H4 (cell line): Measurements from ENCODE around the gene SLC7A1. TPM values are rescaled to one million over a fixed set of nuclear protein-coding genes. Genes with fewer than 3 reads are reported as not detected.

ENCODE experiments used
- DNase-seq: peaks from one replicate; pipeline ENCODE4 v3.0.0-alpha.2; 2015; ENCODE audit warnings: low spot score
- total RNA-seq: library from RNA; depleted of rRNA; stranded (reverse); fragments of >200 nt; shearing (Covaris generic); gene quantifications from 2 replicates; pipeline ENCODE4 v1.2.3, GENCODE V29; 2014

The SLC7A1 gene
- total RNA-seq, 1 experiment from 2014 or later, result 13.4 TPM

- DNase-seq, result peak; percentile 34
Measured at GRCh38 chr13:29583073-29583785, 12.3 kb downstream of the SLC7A1 start.

- no peak for DNase-seq
Measured at GRCh38 chr13:29582171-29582570, 13.3 kb downstream of the SLC7A1 start.

DNA sequence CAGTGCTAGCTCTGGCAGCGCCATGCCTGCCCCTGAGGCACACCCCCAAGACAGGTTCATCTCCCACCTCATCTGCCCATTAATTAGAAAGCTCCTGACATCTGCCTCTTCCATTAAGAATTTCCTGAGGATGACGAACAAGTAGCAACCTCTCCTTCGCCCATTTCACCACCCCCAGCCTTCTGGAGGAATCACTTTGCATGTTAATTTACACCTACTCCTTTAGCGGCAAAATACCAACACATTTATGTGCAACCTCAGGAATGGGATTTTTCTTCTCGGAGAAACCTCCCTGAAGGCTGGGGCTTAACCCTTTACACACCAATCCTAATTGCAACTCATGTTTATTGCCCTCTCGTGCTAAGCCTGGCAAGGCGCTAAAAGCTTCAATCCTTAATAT lies 13.8 kb downstream of the SLC7A1 start:
- DNase-seq, result no peak

- no peak for DNase-seq
Measured at GRCh38 chr13:29579094-29579493, 16.4 kb downstream of the SLC7A1 start.

DNA sequence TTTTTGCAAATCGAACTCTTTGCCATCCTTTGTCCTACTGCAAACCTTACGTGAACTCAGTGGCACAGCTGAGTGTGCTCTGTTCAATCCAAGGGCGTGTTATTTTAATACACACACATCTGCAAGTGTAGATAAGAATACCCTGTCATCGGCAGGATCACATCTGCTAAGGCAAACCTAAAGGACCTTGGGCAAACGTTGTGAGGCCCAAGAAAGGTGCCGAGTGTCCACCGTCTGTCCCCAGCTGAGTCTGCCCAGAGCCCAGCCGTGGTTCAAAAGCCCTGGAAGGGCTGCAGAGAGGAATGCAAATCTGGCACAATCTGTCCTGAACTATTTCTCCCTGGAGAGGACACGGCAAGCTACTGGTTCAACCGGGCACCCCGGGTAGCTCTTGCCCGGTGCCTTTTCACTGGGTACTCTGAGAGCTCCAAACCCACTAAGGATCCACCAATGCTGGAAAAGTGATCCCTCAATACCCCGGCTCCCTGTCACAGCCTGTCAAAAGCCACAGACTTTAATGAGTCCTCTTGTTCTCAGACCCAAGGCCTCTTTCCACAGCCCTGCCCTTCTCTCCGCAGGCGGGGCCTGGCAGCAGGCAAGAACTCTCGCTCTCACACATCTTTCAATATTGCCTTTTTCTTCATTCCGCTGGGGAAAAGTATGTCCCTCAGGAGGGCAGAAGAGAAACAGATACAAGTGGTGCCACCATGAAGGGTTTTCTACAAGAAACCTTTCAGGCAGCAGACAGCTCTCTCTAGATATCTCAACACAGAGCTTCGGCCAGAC lies 17.0 kb downstream of the SLC7A1 start:
- no peak for DNase-seq

- DNase-seq, result no peak
Measured at GRCh38 chr13:29577136-29578051, 18.1 kb downstream of the SLC7A1 start.

- no peak for DNase-seq
Measured at GRCh38 chr13:29576581-29576980, 18.9 kb downstream of the SLC7A1 start.

GRCh38 chr13:29575098-29575497 lies 20.4 kb downstream of the SLC7A1 start:
- no peak for DNase-seq

GRCh38 chr13:29573190-29573589 lies 22.3 kb downstream of the SLC7A1 start:
- DNase-seq, result no peak

GRCh38 chr13:29572575-29572974 lies 22.9 kb downstream of the SLC7A1 start:
- no peak for DNase-seq

GRCh38 chr13:29571876-29572570 lies 23.5 kb downstream of the SLC7A1 start:
- no peak for DNase-seq

DNA sequence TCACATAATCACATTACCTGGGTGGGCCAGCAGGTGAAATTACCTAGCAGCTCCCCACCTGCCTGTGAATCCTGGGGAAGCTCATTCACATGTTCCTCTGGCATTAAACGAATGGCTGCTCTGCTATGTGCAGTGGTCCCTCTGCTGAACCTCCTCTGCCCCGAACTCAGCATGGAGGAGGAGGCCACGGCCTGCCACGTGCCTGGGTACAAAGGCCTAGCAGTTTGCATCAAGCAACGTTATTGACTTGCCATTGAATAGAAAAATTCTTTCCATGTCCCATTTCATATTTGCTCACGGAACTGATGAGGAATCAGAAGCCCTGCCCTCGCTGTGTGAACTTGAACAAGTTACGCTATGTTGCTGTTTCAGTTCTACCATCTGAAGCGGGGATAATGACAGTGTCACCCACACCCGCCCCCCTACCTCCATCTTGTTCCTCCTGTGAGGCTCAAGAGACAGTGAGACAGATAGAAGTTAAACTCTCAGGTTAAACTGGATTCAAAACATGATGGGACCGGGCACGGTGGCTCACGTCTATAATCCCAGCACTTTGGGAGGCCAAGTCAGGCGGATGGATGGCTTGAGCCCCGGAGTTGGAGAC lies 25.3 kb downstream of the SLC7A1 start:
- DNase-seq, result no peak

GRCh38 chr13:29569253-29570050 lies 26.0 kb downstream of the SLC7A1 start:
- no peak for DNase-seq

DNA sequence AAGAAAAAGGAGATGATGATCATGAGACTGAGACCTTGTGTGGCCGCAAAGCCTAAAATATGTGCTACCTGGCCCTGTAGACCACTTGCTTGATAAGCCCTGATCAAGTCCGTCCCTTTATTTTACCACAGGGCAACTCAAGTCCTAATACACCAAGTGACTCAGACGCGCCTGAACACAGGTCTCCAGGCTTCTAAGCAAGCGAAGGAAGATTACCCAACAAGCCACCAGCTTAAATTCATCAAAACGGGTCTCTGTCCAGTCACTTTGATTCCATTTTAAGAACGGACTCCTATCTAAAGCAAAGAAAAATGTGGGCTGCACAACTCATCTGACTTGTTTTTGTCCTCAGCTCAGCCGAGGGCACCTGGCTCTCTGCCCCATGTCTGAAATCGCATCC lies 26.8 kb downstream of the SLC7A1 start:
- no peak for DNase-seq

DNA sequence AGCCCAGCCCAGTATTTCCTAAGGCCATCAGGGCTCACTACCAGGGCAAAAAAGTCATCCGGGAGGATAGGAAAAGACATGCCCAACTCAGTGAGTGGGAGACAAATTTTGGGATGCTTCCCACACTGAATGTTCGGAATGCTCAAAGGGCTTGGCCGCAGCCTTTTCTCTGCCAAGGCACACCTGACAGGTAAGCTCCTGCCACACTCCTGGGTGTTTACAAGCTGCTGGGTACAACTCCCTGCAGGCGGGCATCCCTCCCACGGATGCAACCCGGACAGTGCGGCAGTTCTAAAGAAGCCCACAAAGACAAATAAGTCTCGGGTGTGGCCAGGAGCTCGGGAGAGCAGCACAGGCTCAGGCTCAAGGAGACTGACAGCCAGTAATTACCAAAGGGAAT lies 28.1 kb downstream of the SLC7A1 start:
- DNase-seq, result no peak

- no peak for DNase-seq
Measured at GRCh38 chr13:29566206-29566605, 29.3 kb downstream of the SLC7A1 start.

- no peak for DNase-seq
Measured at GRCh38 chr13:29564818-29565217, 30.7 kb downstream of the SLC7A1 start.

- no peak for DNase-seq
Measured at GRCh38 chr13:29564373-29564772, 31.1 kb downstream of the SLC7A1 start.

DNA sequence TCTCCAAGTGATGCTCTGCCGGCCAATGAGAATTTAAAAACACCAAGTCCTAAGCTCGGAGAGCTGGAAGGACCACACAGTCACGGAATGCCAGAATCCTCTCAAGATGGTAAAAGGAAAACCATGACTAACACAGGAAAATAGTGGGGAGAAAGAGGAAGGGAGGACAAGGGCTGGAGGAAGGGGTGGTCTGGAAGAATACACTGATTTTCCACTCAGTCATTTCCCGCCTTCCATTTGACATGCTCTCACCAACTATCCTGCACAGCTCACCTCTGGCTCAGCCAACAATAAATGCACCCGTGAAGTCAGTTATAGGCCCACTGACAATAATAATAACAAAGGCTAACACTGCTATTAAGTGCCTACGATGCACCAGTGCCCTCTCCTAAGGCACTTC lies 31.5 kb downstream of the SLC7A1 start:
- no peak for DNase-seq

- no peak for DNase-seq
Measured at GRCh38 chr13:29562786-29563438, 32.6 kb downstream of the SLC7A1 start.
